Gastrocnemius medialis (tissue), 4 donors: ENCODE measurements around the gene THAP4.
A peak's percentile ranks its signal among the peaks of the same experiment; 100 is the strongest.

Source experiments
- POLR2A ChIP-seq, 2 donors: fragments of 450-650 bp; IDR thresholded peaks; one replicate each; pipeline ENCODE4 v1.6.1; 2017; ENCODE audit warnings: antibody characterized with exemption in 2 of 2, mild to moderate bottlenecking in 2 of 2, moderate library complexity in 2 of 2
- TF ChIP-seq, protein P1 (sequence below), 5 experiments: fragments of 450-650 bp in 3 of 5; fragments of 200-600 bp in 2 of 5; sonication (generic) in 2 of 5; IDR thresholded peaks in 4 of 5; conservative IDR thresholded peaks in 1 of 5; 1 replicate in 4 of 5; 2 replicates in 1 of 5; pipeline ENCODE4 v1.5.1; 2016 to 2019; ENCODE audit warnings: antibody characterized with exemption in 5 of 5, mild to moderate bottlenecking in 3 of 5, moderate library complexity in 3 of 5

DNA sequence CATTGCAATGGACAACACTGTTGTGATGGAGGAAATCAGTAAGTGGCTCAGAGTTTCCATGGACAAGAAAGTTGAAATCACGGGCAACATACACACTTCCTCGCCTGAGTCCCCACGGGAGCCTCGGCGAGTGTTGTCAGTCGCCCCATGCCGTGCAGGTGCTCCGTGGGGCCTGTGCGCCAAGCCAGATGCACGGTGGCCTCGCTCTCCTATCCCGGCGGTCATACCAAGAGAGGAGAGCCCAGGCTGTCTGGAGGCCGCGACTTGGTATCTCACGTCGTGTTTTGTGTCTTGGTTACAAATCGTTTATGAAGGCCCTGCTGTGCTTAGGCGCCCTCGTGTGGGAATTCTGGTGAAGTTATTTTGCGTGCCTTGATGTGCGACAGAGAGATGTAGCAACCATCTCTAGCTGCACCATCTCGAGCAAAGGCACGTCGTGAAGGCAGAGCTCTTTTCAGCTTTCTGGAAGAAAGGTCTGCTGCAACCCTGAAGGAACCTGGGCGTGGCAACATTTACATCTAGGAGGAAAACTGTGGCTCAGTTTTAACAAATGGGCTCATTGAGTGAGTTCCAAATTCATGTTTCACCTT lies 22.3 kb upstream of the THAP4 start:
- TF ChIP-seq, protein P1, sequence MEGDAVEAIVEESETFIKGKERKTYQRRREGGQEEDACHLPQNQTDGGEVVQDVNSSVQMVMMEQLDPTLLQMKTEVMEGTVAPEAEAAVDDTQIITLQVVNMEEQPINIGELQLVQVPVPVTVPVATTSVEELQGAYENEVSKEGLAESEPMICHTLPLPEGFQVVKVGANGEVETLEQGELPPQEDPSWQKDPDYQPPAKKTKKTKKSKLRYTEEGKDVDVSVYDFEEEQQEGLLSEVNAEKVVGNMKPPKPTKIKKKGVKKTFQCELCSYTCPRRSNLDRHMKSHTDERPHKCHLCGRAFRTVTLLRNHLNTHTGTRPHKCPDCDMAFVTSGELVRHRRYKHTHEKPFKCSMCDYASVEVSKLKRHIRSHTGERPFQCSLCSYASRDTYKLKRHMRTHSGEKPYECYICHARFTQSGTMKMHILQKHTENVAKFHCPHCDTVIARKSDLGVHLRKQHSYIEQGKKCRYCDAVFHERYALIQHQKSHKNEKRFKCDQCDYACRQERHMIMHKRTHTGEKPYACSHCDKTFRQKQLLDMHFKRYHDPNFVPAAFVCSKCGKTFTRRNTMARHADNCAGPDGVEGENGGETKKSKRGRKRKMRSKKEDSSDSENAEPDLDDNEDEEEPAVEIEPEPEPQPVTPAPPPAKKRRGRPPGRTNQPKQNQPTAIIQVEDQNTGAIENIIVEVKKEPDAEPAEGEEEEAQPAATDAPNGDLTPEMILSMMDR (IDR thresholded peaks at IDR 0.05 in 4 of 5, conservative IDR thresholded peaks at IDR 0.05 in 1 of 5), result peak in 2 of 5 experiments; percentile 36 to 43
- TF ChIP-seq POLR2A (IDR thresholded peaks at IDR 0.05), result no peak
